Endothelial cell of umbilical vein (primary cell): ENCODE measurements around the gene AGL. TPM values are rescaled to one million over a fixed set of nuclear protein-coding genes. Genes with fewer than 3 reads are reported as not detected.
A peak's percentile ranks its signal among the peaks of the same experiment; 100 is the strongest.
"Not testable (repeated sequence)": the region's sequence is repeated elsewhere in the genome, so short reads cannot be mapped to it uniquely, and the experiment has no call there.

ENCODE experiments used
- BruUV-seq: library from RNA; stranded (reverse); fragments of 400-500 nt; replicated peaks from 2 replicates; lab custom pipeline; 2021; lab: Mats Ljungman, UMichigan
- CTCF ChIA-PET: fragments of 300-600, 350-600 bp; sonication (Branson Sonifier 250); formaldehyde crosslinking; loops from one replicate; lab custom pipeline; 2021; ENCODE audit warnings: antibody characterized with exemption, inconsistent platforms; lab: Charles Lee
- POLR2A ChIA-PET: fragments of 300-600, 350-600 bp; sonication (Branson Sonifier 250); formaldehyde crosslinking; loops from one replicate; lab custom pipeline; 2021; ENCODE audit warnings: antibody characterized with exemption, inconsistent platforms; lab: Charles Lee
- DNase-seq: peaks from one replicate; pipeline ENCODE4 v3.0.0-alpha.2; 2011; ENCODE audit warnings: low read depth, low spot score
- FAIRE-seq: peaks from 2 replicates; lab custom pipeline; 2011; peaks lifted over from hg19 to GRCh38; lab: Jason Lieb, UNC
- H2AFZ ChIP-seq: 2 replicates; pipeline ENCODE4 v1.6.0; 2012; ENCODE audit warnings: low read depth, low read length, control low read depth, inconsistent platforms
- H3K27ac ChIP-seq: 2 replicates; pipeline ENCODE4 v1.5.1; 2011; ENCODE audit warnings: low read depth, mild to moderate bottlenecking, control low read depth, low read length, moderate library complexity; ENCODE audit not compliant: insufficient read depth
- H3K27me3 ChIP-seq, 2 experiments: 2 replicates each; pipeline versions ENCODE4 v1.6.0 to v1.6.1; 2011; ENCODE audit warnings: low read length in 2 of 2, mixed read lengths in 1 of 2; ENCODE audit not compliant: control insufficient read depth in 2 of 2, insufficient read depth in 2 of 2
- H3K36me3 ChIP-seq, 2 experiments: 2 replicates in 1 of 2; 3 replicates in 1 of 2; pipeline ENCODE4 v1.5.1; 2011; ENCODE audit warnings: low read length in 2 of 2, mild to moderate bottlenecking in 1 of 2, moderate library complexity in 1 of 2; ENCODE audit not compliant: control insufficient read depth in 2 of 2, insufficient read depth in 2 of 2; ENCODE audit errors: extremely low read depth in 1 of 2
- H3K4me1 ChIP-seq: 3 replicates; pipeline ENCODE4 v1.5.1; 2011; ENCODE audit warnings: mild to moderate bottlenecking, low read length; ENCODE audit not compliant: control insufficient read depth, insufficient read depth; ENCODE audit errors: extremely low read depth
- H3K4me2 ChIP-seq: 2 replicates; pipeline ENCODE4 v1.6.1; 2011; ENCODE audit warnings: low read length, control low read depth, mixed read lengths; ENCODE audit not compliant: insufficient read depth
- H3K4me3 ChIP-seq, 3 experiments: fragments of 200-600 bp in 1 of 3; sonication (generic), shearing (Covaris generic) in 1 of 3; replicated peaks in 1 of 3; 2 replicates each; pipeline ENCODE4 v1.5.1; 2011 to 2016; ENCODE audit warnings: control low read depth in 3 of 3, low read length in 3 of 3, mild to moderate bottlenecking in 2 of 3, inconsistent platforms in 1 of 3, low read depth in 1 of 3, moderate library complexity in 1 of 3; ENCODE audit not compliant: insufficient read depth in 1 of 3
- H3K79me2 ChIP-seq: 2 replicates; pipeline ENCODE4 v1.6.0; 2012; ENCODE audit warnings: low read length, inconsistent platforms; ENCODE audit not compliant: control insufficient read depth, insufficient read depth
- H3K9ac ChIP-seq: replicated peaks from 2 replicates; pipeline ENCODE3; 2011; ENCODE audit warnings: low read length, control low read depth; ENCODE audit not compliant: insufficient read depth; ENCODE audit errors: extremely low read depth
- H3K9me1 ChIP-seq: replicated peaks from 3 replicates; pipeline ENCODE4 v1.6.0; 2011; ENCODE audit warnings: mild to moderate bottlenecking, low read length; ENCODE audit not compliant: control insufficient read depth, insufficient read depth; ENCODE audit errors: extremely low read depth
- H3K9me3 ChIP-seq: replicated peaks from 2 replicates; pipeline ENCODE4 v1.5.1; 2012; ENCODE audit warnings: low read length, inconsistent platforms; ENCODE audit not compliant: control insufficient read depth, insufficient read depth
- H4K20me1 ChIP-seq: replicated peaks from 2 replicates; pipeline ENCODE3; 2011; ENCODE audit warnings: mild to moderate bottlenecking, low read length; ENCODE audit not compliant: control insufficient read depth, insufficient read depth; ENCODE audit errors: extremely low read depth
- dilution Hi-C: fragments of 300-500 bp; cut with MboI; formaldehyde crosslinking; loops from one replicate; pipeline ENCODE4 v1.15.0; 2019; ENCODE audit warnings: low sequenced_read_pairs; ENCODE audit not compliant: extremely low pct_ligation_motif_present
- intact Hi-C: fragments of 100-400 bp; cut with micrococcal nuclease; formaldehyde crosslinking; loops from one replicate; pipeline ENCODE4 v1.10.0; 2022
- polyA plus RNA-seq, 4 experiments: library from polyadenylated mRNA; depleted of rRNA in 3 of 4; stranded (reverse) in 3 of 4; unstranded in 1 of 4; fragments of >200 nt; gene quantifications; 2 replicates each; pipeline versions ENCODE4 v1.2.1 to v1.2.3, GENCODE V29; 2011 to 2012; ENCODE audit warnings: missing spikeins in 1 of 4
- total RNA-seq: library from RNA; stranded (reverse); gene quantifications from 2 replicates; pipeline ENCODE4 v1.2.3, GENCODE V29; 2021

Gene AGL
- total and polyA plus RNA-seq, 2 donors (not counting 3 experiments of a cell fraction or from before 2014, with no cell fraction given), result 1.5 to 10.7 TPM

DNA sequence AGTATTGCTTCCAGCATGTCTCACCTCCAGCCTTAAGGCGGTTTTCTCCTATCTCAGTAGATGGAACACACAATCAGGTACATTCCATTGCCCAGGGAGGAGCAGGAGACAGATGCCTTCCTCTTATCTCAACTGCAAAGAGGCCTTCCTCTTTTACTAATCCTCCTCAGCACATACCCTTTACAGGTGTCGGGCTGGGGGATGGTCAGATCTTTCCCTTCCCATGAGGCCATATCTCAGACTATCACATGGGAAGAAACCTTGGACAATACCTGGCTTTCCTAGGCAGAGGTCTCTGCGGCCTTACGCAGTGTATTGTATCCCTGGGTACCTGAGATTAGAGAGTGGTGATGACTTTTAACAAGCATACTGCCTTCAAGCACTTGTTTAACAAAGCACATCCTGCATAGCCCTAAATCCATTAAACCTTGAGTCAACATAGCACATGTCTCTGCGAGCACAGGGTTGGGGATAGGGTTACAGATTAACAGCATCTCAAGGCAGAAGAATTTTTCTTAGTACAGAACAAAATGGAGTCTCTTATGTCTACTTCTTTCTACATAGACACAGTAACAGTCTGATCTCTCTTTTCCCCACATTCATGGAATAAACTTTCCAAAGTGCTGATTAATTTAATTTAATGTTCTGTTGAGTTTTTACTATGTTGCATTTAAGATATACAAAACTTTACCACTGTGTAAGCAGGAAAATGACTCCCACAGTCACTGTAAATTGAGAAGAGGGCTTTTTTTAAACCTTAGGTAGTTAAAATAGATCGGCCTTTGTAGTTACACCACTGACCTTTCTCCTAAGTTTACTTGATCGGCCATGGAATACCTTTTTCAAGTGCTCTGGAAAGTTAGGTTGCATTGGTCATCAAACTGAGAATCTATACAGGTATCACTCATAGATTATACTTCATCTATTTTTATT is 13.7 kb upstream of the AGL start:
- H2AFZ ChIP-seq, CTCF ChIA-PET, H3K36me3 ChIP-seq, BruUV-seq, H3K79me2 ChIP-seq, POLR2A ChIA-PET, H3K9ac ChIP-seq, dilution Hi-C loops, H3K27ac ChIP-seq, DNase-seq, H3K4me3 ChIP-seq, H4K20me1 ChIP-seq, H3K9me1 ChIP-seq, intact Hi-C loops, H3K4me1 ChIP-seq, H3K9me3 ChIP-seq, H3K4me2 ChIP-seq, FAIRE-seq, H3K27me3 ChIP-seq: not testable (repeated sequence)

DNA sequence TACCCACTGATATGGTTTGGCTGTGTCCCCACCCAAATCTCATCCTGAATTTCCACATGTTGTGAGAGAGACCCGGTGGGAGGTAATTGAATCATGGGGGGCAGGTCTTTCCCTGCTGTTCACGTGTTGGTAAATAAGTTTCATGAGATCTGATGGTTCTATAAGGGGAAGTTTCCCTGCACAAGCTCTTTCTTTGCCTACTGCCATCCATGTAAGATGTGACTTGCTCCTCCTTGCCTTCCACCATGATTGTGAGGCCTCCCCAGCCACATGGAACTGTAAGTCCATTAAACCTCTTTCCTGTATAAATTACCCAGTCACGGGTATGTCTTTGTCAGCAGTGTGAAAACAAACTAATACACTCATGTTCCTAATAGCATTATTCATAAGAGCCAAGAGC is 9.8 kb upstream of the AGL start:
- FAIRE-seq, result peak; percentile 24
- H4K20me1 ChIP-seq, DNase-seq, H3K27me3 ChIP-seq, H3K9me1 ChIP-seq, H3K9me3 ChIP-seq, intact Hi-C loops, BruUV-seq, dilution Hi-C loops, H3K4me3 ChIP-seq, POLR2A ChIA-PET, H3K9ac ChIP-seq, H3K4me2 ChIP-seq, H2AFZ ChIP-seq, H3K36me3 ChIP-seq, H3K27ac ChIP-seq, CTCF ChIA-PET, H3K79me2 ChIP-seq, H3K4me1 ChIP-seq: not testable (repeated sequence)
